ENCODE results near the gene SLC40A1. TPM values are rescaled to one million over a fixed set of nuclear protein-coding genes. Genes with fewer than 3 reads are reported as not detected.

SLC40A1 gene
- total and polyA plus RNA-seq, 2 of the 13 experiments (the other 11 are each of a cell fraction or from before 2014, with no cell fraction given), result 10.6 to 24.9 TPM

DNA sequence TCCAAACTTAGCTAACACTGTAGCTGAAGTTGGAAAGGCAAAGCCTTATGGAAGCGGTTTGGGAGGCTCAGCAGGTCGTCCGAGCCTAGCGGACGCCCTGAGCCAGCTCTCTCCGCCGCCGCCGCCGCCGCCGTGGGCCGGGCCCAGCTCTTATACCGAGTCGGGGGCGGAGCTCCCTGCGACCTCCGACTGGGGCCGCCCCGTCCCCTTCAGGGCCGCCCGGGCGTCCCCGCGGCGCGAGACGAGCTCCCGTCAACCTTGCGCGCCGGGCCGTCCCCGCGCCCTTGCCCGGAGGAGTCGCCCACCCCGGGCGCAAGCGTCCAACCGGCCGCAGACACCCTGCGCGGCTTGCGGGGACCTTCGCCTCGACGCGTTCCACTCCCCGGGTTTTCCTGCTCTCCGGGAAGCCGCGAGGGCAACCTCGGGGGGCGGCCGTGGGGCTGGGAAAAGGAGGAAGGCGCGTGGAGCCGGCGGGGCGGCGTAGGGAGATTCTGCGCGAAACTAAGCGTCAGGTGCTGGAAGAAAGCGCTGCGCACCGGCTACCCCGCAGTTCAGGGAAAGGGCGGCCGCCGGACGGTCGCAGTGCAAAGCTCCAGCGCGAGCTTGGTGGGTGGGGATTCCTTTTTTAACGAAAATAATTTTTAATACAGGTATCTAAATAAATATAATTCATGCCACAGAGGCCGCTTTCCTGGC is at the start of gene SLC40A1 (continued):
- TF ChIP-seq ZNF3 (CRISPR knock-in tag; IDR thresholded peaks at IDR 0.05) (no peak), TEAD3 (CRISPR knock-in tag; optimal IDR thresholded peaks at IDR 0.05; ENCODE audit: borderline replicate concordance) (peak; percentile 21), FOXJ3 (CRISPR knock-in tag; IDR thresholded peaks at IDR 0.05; ENCODE audit: borderline replicate concordance) (no peak; the same call in 1 of the 2 replicates), ZNF547 (CRISPR knock-in tag; IDR thresholded peaks at IDR 0.05) (peak; percentile 71; the same call in 1 of the 2 replicates), SPEN (CRISPR knock-in tag; IDR thresholded peaks at IDR 0.05; ENCODE audit: low read depth) (peak; percentile 65), ZNF891 (CRISPR knock-in tag; IDR thresholded peaks at IDR 0.05) (no peak), DPF2 (CRISPR knock-in tag; IDR thresholded peaks at IDR 0.05; ENCODE audit: borderline replicate concordance, low read depth) (no peak), KAT8 (CRISPR knock-in tag; IDR thresholded peaks at IDR 0.05) (peak; percentile 72), MED1 (CRISPR knock-in tag; IDR thresholded peaks at IDR 0.05) (peak; percentile 51), ZFP90 (CRISPR knock-in tag; IDR thresholded peaks at IDR 0.05; ENCODE audit: borderline replicate concordance) (peak; percentile 60), PBX3 (CRISPR knock-in tag; IDR thresholded peaks at IDR 0.05; ENCODE audit: borderline replicate concordance) (no peak), RARG (CRISPR knock-in tag; IDR thresholded peaks at IDR 0.05; ENCODE audit: low read depth) (no peak; the same call in 1 of the 2 replicates), RFX5 (IDR thresholded peaks at IDR 0.05; ENCODE audit: low read depth, low read length) (no peak), DMAP1 (CRISPR knock-in tag; IDR thresholded peaks at IDR 0.05) (no peak; the same call in 1 of the 2 replicates), SYNCRIP (IDR thresholded peaks at IDR 0.05; ENCODE audit: insufficient read depth, low read depth, low read length) (no peak), ZNF138 (CRISPR knock-in tag; IDR thresholded peaks at IDR 0.05; ENCODE audit: low read depth) (peak; percentile 75), ZFP36L1 (CRISPR knock-in tag; IDR thresholded peaks at IDR 0.05) (peak; percentile 84; the same call in 1 of the 2 replicates), ATRX (CRISPR knock-in tag; IDR thresholded peaks at IDR 0.05; ENCODE audit: borderline replicate concordance) (no peak), ZNF766 (CRISPR knock-in tag; IDR thresholded peaks at IDR 0.05; ENCODE audit: borderline replicate concordance) (no peak; the same call in 1 of the 2 replicates)
- TF ChIP-seq, protein P1, sequence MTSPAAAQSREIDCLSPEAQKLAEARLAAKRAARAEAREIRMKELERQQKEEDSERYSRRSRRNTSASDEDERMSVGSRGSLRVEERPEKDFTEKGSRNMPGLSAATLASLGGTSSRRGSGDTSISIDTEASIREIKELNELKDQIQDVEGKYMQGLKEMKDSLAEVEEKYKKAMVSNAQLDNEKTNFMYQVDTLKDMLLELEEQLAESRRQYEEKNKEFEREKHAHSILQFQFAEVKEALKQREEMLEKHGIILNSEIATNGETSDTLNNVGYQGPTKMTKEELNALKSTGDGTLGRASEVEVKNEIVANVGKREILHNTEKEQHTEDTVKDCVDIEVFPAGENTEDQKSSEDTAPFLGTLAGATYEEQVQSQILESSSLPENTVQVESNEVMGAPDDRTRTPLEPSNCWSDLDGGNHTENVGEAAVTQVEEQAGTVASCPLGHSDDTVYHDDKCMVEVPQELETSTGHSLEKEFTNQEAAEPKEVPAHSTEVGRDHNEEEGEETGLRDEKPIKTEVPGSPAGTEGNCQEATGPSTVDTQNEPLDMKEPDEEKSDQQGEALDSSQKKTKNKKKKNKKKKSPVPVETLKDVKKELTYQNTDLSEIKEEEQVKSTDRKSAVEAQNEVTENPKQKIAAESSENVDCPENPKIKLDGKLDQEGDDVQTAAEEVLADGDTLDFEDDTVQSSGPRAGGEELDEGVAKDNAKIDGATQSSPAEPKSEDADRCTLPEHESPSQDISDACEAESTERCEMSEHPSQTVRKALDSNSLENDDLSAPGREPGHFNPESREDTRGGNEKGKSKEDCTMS (CRISPR knock-in tag; conservative IDR thresholded peaks at IDR 0.05), result no peak
- TF ChIP-seq, protein P2, sequence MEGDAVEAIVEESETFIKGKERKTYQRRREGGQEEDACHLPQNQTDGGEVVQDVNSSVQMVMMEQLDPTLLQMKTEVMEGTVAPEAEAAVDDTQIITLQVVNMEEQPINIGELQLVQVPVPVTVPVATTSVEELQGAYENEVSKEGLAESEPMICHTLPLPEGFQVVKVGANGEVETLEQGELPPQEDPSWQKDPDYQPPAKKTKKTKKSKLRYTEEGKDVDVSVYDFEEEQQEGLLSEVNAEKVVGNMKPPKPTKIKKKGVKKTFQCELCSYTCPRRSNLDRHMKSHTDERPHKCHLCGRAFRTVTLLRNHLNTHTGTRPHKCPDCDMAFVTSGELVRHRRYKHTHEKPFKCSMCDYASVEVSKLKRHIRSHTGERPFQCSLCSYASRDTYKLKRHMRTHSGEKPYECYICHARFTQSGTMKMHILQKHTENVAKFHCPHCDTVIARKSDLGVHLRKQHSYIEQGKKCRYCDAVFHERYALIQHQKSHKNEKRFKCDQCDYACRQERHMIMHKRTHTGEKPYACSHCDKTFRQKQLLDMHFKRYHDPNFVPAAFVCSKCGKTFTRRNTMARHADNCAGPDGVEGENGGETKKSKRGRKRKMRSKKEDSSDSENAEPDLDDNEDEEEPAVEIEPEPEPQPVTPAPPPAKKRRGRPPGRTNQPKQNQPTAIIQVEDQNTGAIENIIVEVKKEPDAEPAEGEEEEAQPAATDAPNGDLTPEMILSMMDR (CRISPR knock-in tag; IDR thresholded peaks at IDR 0.05), result no peak
- TF ChIP-seq, protein P3, sequence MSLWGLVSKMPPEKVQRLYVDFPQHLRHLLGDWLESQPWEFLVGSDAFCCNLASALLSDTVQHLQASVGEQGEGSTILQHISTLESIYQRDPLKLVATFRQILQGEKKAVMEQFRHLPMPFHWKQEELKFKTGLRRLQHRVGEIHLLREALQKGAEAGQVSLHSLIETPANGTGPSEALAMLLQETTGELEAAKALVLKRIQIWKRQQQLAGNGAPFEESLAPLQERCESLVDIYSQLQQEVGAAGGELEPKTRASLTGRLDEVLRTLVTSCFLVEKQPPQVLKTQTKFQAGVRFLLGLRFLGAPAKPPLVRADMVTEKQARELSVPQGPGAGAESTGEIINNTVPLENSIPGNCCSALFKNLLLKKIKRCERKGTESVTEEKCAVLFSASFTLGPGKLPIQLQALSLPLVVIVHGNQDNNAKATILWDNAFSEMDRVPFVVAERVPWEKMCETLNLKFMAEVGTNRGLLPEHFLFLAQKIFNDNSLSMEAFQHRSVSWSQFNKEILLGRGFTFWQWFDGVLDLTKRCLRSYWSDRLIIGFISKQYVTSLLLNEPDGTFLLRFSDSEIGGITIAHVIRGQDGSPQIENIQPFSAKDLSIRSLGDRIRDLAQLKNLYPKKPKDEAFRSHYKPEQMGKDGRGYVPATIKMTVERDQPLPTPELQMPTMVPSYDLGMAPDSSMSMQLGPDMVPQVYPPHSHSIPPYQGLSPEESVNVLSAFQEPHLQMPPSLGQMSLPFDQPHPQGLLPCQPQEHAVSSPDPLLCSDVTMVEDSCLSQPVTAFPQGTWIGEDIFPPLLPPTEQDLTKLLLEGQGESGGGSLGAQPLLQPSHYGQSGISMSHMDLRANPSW (CRISPR knock-in tag; IDR thresholded peaks at IDR 0.05; ENCODE audit: borderline replicate concordance), result peak; percentile 39; the same call in 1 of the 2 replicates
